ENCODE data around the gene SLCO2A1. TPM values are rescaled to one million over a fixed set of nuclear protein-coding genes. Genes with fewer than 3 reads are reported as not detected.

The SLCO2A1 gene
- total and polyA plus RNA-seq, 2 donors from 2014 or later, result 27.2 to 169 TPM

DNA sequence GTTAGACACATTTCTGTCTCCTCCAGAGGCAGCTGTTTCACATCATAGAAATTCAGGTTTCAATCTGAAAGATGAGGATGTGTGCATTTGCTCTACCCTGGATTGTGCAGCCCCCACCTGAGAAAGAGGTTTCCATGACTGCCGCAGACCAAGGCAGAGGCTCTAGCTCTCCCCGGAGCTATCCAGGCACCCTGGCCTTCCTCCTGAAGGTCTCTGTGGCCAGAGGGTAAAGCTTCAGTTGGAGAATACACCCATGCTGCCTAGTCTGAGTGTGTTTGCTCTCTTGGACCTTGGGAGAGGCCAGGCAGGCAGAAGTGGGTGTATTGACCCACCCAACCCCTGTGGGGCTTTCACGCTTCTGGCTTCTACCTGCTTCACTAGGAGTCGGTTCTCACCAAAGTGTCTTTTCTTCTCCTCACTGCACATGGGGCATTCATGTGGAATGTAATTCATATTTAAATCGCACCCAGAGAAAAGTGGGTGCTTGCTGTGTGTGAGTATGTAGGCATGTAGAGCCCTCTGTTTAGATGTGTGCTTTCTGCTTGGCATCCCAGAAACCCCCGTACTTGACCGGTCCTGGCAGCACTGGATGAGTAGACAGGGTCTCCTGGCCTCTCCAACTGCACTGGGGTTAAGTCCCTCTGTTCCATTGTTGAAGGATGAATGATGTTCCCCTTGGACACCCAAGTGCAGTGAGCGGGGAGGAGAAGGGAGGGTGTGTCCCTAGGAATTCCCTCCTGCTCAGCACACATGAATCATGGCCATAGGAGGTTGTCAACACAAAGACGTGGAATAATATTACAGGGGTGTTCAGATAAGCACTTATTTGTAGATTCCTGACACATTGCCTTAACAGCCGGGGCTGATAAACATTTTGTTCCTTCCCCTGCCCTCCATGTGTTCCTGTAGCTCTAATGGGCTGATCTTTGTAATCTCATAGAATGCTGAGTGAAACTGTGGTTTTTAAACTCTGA, 113.8 kb downstream of the SLCO2A1 start:
- H3K9ac ChIP-seq (ENCODE audit: low read length in 3 of 3), result no peak overlapping the region
- TF ChIP-seq, protein P1, sequence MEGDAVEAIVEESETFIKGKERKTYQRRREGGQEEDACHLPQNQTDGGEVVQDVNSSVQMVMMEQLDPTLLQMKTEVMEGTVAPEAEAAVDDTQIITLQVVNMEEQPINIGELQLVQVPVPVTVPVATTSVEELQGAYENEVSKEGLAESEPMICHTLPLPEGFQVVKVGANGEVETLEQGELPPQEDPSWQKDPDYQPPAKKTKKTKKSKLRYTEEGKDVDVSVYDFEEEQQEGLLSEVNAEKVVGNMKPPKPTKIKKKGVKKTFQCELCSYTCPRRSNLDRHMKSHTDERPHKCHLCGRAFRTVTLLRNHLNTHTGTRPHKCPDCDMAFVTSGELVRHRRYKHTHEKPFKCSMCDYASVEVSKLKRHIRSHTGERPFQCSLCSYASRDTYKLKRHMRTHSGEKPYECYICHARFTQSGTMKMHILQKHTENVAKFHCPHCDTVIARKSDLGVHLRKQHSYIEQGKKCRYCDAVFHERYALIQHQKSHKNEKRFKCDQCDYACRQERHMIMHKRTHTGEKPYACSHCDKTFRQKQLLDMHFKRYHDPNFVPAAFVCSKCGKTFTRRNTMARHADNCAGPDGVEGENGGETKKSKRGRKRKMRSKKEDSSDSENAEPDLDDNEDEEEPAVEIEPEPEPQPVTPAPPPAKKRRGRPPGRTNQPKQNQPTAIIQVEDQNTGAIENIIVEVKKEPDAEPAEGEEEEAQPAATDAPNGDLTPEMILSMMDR (IDR thresholded peaks at IDR 0.05; ENCODE audit: borderline replicate concordance, extremely low read depth, insufficient read depth), result no peak
- H3K4me1 ChIP-seq (ENCODE audit: control insufficient read depth in 2 of 3, insufficient read depth in 2 of 3, low read depth in 1 of 3, low read length in 3 of 3), result no peaks in the 10 kb centered on the region
- no peak overlapping the region for H3K27ac ChIP-seq (ENCODE audit: low read depth in 2 of 2, low read length in 2 of 2)
- FAIRE-seq (no peak), DNase-seq (peak in 1 of 5 donors; percentile 7)
- no peaks in the 10 kb centered on the region for H3K36me3 ChIP-seq (ENCODE audit: control insufficient read depth in 2 of 3, insufficient read depth in 3 of 3, low read length in 3 of 3)
- H3K4me3 ChIP-seq (ENCODE audit: low read length in 3 of 3), result no peak overlapping the region
- intact Hi-C loops (cut with DNase I), result no loop called here
- no peaks in the 10 kb centered on the region for H3K9me3 ChIP-seq (ENCODE audit: control insufficient read depth in 2 of 3, insufficient read depth in 1 of 3, low read length in 3 of 3)
- no peaks in the 10 kb centered on the region for H3K27me3 ChIP-seq (ENCODE audit: control insufficient read depth, insufficient read depth, low read length)

DNA sequence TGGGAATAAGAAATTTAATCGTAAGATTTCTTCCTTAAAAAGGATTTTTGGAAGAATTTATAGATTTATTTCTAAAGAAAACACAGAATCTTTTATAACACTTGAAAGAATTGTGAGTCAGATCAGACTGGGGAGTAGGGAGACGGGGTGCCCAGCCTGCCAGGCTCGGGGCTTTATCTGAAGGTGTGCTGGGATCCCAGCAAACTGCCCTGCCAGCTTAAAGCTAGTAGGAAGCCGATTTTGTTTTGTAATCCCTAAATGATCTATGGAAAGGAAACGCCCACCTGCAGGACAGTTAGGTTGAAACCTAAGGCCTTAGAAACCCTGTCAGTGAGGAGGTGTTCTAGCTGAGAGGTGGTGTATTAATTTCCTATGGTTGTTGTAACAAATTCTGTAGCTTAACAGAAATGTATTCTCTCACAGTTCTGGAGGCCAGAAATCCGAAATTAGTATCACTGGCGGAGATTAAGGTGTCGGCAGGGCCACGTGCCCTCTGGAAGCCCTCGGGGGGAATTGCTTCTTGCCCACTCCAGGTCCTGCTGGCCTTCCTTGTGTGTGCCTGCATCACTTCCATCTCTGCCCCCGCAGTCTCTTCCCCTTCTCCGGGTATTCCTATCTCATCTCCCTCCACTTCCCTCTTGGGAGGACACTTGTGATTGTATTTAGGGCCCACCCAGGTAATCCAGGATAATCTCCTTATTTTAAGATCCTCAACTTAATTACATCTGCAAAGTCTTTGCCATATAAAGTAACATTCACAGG, 114.7 kb downstream of the SLCO2A1 start:
- intact Hi-C loops (cut with DNase I), result no loop called here
- Histone ChIP-seq H3K9ac (ENCODE audit: low read length in 3 of 3) (no peak overlapping the region), H3K27ac (ENCODE audit: low read depth in 2 of 2, low read length in 2 of 2) (no peak overlapping the region), H3K36me3 (ENCODE audit: control insufficient read depth in 2 of 3, insufficient read depth in 3 of 3, low read length in 3 of 3) (no peaks in the 10 kb centered on the region), H3K4me3 (ENCODE audit: low read length in 3 of 3) (no peak overlapping the region), H3K27me3 (ENCODE audit: control insufficient read depth, insufficient read depth, low read length) (no peaks in the 10 kb centered on the region), H3K4me1 (ENCODE audit: control insufficient read depth in 2 of 3, insufficient read depth in 2 of 3, low read depth in 1 of 3, low read length in 3 of 3) (no peaks in the 10 kb centered on the region), H3K9me3 (ENCODE audit: control insufficient read depth in 2 of 3, insufficient read depth in 1 of 3, low read length in 3 of 3) (no peaks in the 10 kb centered on the region)
- DNase-seq (no peak), FAIRE-seq (no peak)
- TF ChIP-seq, protein P1 (IDR thresholded peaks at IDR 0.05; ENCODE audit: borderline replicate concordance, extremely low read depth, insufficient read depth), result no peak

DNA sequence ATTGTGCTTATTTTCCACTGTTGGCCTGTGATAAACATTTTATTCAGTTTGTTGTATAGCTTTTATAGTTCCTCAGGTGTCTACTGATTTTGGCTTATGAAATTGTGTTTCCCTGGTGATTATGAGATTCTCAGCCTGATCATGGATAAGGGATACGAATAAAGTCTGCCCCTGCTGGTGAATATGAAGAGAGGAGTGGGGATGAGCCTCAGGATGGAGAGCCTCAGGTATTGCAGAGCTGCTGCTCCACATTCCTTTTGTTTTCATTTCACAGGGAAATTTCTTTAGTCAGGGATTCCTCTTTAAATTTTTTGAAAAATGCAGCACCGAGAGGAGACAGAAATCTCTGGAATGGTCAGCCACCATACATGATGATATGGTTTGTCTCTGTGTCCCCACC, 119.3 kb downstream of the SLCO2A1 start:
- Histone ChIP-seq H3K9me3 (ENCODE audit: control insufficient read depth in 2 of 3, insufficient read depth in 1 of 3, low read length in 3 of 3) (no peaks in the 10 kb centered on the region), H3K36me3 (ENCODE audit: control insufficient read depth in 2 of 3, insufficient read depth in 3 of 3, low read length in 3 of 3) (no peaks in the 10 kb centered on the region), H3K27me3 (ENCODE audit: control insufficient read depth, insufficient read depth, low read length) (no peaks in the 10 kb centered on the region), H3K9ac (ENCODE audit: low read length in 3 of 3) (no peak overlapping the region), H3K4me1 (ENCODE audit: control insufficient read depth in 2 of 3, insufficient read depth in 2 of 3, low read depth in 1 of 3, low read length in 3 of 3) (no peaks in the 10 kb centered on the region), H3K27ac (ENCODE audit: low read depth in 2 of 2, low read length in 2 of 2) (no peak overlapping the region), H3K4me3 (ENCODE audit: low read length in 3 of 3) (no peak overlapping the region)
- intact Hi-C loops (cut with DNase I), result no loop called here
- TF ChIP-seq, protein P1 (IDR thresholded peaks at IDR 0.05; ENCODE audit: borderline replicate concordance, extremely low read depth, insufficient read depth), result no peak
- FAIRE-seq, result no peak
- no peak for DNase-seq
